Endothelial cell of hepatic sinusoid (primary cell): Measurements from ENCODE around the gene NAP1L5.

Experiments
- in situ Hi-C: cut with HindIII; loops from 2 replicates; pipeline ENCODE4 v1.10.0; 2017; ENCODE audit warnings: low sequenced_read_pairs

The NAP1L5 gene, protein sequence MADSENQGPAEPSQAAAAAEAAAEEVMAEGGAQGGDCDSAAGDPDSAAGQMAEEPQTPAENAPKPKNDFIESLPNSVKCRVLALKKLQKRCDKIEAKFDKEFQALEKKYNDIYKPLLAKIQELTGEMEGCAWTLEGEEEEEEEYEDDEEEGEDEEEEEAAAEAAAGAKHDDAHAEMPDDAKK

DNA sequence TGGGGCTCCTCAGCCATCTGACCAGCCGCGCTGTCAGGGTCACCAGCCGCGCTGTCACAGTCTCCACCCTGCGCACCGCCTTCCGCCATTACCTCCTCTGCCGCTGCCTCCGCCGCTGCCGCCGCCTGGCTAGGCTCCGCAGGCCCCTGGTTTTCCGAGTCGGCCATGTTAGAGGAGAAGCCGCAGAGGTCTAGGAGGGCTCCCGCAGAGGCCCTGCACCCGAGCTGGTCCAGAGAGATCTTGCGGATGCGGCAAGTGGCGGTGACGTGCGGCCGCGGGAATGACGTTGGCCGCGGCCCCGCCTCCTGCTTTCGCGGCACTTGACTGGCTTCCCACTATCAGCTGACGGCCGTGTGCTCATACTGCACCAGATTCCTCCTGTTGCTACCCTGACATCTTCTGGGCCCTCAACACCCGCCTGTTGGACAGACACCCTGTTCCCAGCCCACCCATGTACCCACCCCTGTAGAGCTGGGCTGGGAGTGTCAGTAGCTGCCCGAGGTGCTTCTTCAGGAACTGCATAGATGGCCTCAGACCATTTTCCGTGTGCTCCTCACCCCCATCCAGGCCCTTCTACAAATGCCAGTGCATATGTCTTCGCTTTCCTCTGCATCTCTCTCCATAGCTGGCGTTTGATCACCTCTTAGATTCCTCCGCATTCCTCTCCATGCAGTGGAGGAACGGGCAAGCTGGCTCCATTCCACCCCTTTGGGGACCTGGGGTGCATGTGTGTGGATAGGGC lies at the start of gene NAP1L5:
Gene NAP1L5, minus strand, starts transcription at position 242 of the 742 bp plus-strand sequence. Its CDS starts 75 bp downstream, at position 167.
- in situ Hi-C loops, result no loop called here

DNA sequence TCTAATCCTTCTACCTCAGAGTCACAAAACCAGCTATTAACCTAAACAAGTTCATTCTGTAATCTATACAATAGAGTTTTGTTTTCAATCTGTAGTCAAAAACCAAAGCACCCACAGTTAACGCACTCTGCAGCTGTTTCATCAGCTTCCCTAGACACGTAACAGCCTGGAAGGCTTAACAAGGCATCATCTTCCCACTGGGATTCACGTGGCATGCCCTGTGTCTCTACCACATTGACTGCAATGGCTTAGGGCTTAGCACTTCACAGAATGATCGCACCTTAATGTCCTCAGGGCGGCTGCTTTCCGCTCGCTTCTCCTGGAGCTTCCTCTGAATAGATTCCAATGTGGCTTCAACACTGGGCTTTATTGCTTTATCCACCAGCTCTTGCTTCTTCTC lies 49.7 kb upstream of the NAP1L5 start:
- in situ Hi-C loops, result no loop called here

DNA sequence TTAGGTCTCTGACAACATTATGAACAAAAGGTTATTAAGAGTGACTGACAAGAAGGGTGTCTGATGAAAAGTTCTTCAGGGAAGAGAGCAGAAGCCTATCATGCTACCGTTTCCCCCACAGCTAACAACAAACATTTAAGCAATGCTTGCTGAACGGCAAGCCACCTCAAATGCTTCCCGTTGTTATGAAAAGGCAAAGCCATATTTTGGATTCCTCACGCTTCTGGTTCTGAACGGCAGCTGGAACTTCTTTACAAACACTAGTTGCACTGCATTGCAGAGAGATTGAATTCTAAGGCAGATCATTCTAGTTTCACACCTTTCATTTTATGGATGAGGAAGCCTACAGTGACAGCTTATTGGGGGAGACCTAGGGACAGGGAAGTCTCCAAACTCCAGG lies 48.6 kb upstream of the NAP1L5 start:
- in situ Hi-C loops, result no loop called here

DNA sequence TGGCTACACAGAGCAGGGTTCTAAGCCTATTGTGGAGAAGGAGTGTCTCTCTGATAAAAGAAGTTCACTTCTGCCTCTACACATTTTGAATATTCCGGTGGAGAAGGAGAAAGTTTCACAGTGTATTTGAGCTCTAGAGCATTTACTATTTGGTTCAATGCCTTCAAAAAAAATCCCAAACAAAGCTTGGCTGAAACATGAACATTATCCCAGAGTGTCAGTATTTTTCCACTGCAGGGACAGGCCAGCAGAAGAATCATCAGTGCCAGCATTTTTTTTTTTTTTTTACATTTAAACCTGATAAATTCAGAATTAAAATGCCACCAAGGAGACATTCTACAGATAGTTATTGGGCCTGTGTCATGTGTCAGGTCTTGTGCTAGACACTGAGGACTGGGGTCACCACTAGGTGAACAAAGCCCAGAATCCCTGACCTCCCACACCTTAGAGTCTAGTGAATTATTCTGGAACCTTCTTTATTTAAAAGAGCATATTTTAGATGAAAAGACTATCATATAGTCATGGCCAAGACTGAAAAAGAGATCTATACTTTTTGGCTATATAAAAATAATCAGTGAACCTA lies 48.0 kb upstream of the NAP1L5 start:
- in situ Hi-C loops, result no loop called here

DNA sequence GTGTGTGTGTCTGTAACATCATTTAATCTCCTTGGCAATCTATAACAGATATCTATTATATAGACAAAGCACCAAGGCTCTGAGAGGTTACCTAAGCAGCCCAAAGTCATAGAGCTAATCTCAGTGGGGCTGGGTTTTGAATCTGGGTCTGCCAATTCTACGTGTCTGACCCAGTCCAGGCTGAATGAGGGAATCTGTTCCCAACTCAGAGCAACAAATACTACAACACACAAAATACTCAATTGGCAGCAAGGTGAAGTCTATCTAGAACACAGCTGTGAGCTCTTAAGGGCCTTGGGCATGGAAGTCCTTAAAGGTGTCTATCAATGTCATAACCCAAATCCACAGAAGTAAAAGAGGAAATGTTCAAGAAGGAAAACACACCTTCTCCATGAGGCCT lies 47.5 kb upstream of the NAP1L5 start:
- in situ Hi-C loops, result no loop called here

DNA sequence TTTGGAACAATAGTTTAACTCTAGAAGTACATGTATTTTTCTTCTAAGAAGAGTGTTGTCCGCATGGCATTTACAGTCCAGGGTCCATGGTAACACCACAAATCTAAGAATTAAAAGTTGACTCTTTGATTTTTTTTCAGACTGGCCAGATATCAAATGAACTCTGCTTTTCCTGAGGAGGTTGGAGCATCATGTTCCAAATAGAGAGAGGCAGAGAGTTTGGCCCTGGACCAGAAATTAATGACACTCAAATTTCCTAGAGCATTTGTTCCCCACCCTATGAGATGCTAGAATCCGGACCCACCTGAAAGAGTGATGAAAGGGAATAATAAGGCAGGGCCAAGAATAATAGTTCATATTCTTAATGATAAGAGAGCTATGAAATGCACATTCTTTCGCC lies 47.0 kb upstream of the NAP1L5 start:
- in situ Hi-C loops, result no loop called here

DNA sequence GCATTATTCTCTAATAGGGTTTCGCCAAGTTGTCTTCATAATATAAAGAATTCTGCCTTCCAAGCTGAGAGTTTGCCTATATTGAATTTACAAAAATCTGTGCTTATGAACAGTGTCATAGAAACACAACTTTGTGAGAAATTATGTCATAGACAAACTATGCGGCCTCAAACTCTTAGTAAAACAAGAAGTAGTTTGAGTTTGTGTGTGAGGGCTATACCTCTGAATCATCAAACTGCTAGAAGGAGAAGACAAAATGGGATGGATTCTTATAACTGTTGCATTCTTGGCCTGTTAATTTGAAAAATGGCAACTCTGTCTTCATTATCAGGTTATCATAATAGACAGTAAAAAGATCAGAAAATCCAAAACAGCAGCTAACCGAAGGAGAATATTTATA lies 46.1 kb upstream of the NAP1L5 start:
- in situ Hi-C loops, result no loop called here

DNA sequence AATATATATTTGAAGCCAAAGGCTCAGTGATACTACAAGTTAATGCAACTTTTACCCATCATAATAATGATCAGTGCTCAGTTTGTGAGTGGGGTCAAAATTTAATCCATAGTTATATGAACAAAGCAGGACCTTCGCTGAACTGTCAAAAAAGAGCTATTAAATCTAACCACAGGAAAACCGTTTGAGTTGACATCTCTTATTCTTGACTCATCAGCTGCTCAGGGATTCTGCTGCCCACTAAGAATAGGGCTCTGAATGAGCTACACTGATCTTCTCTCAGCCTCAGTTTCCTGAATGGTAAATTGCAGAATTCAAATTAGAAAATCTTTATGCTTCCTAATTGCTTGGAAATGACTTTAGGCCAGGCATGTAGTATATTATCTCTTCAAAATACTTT lies 44.9 kb upstream of the NAP1L5 start:
- in situ Hi-C loops, result no loop called here

DNA sequence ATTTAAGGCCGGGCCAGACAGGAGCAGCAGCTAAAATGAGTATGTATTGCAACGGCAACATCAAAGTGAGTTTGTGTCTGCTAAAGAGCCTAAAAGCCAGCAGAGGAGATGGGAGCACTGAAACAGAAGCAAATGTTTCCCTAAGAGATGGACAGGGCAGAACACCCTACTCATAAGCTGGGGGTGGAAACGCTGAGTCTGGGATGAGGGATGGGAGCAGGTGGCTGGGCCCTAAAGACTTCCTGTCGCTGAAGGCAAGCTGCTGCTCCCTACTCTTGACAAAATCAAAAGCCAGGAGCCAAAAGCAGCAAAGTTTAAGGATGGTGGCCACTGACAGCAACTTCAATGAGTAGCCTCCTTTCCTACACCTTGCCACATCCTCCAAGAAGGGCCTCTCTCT lies 40.6 kb upstream of the NAP1L5 start:
- in situ Hi-C loops, result loop anchor here (5.0 kb wide), 1 partner anchor 69 kb away; no protein-coding TSS in a partner anchor

DNA sequence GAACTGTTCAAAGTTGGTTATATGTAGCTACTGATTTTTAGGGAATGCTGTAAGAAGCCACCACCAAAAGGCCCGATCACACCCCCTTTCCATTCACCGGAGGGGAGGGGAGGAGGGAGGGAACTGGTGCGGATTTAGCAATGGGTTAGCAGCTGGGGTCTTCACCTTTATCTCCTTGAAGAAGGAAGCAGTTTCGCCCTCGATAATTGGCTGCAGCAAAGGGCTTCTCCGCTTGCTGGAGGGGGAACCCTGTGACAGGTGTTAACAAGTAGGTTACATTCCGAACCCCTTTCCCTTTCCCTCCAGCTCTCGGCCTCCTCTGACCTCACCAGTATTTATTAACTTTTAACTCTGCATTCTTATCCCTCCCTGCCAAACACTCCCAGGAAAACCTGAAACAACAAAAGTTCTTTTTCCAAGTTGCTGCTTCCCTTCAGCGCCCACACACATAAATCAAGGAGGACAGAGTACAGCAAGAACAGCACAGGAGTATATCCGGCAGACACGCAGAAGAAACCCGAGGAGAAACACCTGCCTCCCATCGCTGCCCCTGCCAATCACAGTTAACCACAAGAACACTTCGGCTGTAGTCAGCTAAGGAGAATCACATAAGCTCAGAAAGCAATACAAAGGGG lies 39.8 kb upstream of the NAP1L5 start:
- in situ Hi-C loops, result loop anchor here (5.0 kb wide), 1 partner anchor 70 kb away; no protein-coding TSS in a partner anchor

DNA sequence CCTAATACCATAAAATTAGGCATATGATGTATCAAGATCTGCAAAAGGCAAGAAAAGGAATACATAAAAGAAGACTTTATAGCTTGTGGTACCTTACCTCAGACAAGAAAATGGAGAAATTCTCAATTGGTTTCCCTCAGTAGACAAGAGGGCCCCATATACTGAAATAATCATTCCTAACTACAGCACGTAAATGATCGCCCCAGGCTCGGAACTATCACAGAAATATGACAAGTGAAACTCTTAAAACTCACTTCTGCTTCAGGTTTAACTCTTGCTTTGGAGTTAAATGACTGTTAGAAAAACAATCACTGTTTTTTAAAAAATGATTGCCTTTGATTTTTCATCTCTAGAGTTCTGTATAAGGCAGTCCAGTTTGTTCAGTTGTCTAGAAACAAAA lies 38.6 kb upstream of the NAP1L5 start:
- in situ Hi-C loops, result loop anchor here (5.0 kb wide), 1 partner anchor 71 kb away; no protein-coding TSS in a partner anchor

DNA sequence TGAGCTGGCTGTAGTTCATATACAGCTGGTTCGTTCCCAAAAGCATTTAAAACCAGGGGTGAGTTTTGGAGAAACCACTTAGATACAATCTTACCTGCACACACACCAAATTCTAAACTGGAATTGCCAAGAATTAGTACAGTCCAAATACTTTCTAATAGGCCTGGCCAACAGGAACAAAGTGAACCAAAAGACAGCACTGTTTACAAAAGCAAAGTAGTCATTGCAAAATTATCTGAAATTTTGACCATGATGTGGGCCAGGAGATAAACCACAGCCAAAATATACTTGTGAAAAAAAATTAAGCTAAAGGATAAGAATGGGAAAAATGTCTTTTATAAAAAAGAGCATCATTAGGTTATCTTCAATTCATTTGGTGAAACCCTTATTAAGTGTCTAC lies 37.9 kb upstream of the NAP1L5 start:
- in situ Hi-C loops, result loop anchor here (5.0 kb wide), 1 partner anchor 72 kb away; no protein-coding TSS in a partner anchor

DNA sequence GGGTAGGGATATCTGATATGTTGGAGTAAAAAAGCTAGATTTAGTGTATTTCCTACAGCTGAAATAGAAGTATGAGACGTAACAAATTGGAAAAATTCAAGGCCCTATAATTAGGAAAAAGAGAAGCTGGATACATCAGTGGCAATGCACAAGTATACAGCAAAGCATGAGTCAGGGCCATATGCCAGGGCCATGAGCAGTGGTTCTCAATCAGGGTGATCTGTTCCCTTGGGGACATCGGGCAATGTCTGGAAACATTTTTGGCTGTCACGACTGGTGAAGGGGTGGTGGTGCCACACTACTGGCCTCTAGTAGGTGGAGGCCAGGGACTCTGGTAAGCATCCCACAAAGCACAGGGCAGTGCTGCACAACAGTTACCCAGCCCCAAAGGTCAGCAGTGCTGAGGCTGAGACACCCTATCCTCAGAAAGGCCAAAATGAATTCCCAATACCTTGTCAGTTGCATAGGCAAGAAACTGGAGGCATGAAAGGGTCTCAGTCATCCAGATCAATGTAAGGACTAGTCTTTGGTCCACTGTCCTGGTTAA lies 36.8 kb upstream of the NAP1L5 start:
- in situ Hi-C loops, result no loop called here

DNA sequence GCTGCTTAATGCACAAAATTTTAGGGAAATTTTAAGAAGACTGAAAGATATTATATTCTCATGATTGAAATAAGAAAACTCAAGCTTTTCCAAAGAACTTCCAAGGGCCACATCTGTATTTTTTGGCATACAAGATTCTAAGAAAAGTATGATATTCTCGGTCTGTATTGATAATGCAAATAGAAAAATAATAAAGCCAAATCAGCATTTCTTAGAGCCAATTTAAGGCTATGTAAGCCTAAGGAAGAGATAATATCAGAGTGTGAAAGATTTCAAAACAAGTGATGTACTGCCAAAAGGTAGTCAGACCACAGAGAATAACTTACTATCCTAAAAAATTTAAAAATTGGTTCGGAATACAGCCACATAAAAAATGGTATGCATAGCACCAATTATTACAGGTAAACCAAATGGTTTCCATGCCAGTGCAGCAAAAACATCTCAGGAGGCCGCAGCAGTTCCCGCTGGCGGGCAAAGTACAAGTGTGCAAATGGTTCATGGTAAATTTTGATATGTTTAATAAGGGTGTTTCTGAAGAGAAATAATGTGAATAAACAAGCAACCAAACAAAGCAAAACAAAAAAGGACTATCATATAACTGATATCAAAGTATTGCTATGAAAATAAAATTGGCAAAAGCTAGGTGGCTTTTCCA lies 35.2 kb upstream of the NAP1L5 start:
- in situ Hi-C loops, result no loop called here

DNA sequence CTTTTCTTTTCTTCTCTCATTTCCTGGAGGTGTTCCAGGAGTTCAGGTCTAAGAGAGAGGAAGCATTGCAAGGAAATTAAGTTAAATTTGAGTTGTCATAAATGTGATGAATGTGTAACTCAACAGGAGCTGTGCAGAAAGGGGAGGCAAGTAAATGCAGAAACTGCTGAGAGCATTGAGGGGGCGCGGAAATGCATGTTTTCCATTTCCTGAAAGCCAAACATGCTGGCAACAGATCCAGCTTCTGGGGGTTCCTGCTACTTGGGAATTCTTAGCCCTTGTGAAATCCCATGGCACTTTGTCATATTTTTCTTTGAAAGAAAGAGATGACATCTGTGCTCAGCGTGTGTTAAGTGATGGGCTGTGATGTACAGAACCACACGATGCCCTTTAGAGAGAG lies 33.8 kb upstream of the NAP1L5 start:
- in situ Hi-C loops, result no loop called here

DNA sequence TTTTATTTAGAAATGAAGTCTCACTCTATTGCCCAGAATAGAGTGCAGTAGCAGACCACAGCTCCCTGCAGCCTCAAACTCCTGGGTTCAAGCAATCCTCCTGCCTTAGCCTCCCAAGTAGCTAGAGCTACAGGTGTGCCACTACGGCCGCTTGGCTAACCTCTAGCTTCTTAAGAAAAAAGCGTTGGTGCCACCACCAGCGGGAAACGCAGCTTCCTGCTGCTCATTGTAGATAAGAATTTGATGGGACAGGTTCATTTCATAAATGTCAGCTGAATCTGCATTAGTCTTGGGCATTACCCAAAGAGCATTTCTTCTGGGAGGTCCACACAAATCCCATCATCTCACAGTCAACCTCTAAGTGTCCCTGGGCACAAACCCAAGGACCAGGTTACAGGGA lies 33.2 kb upstream of the NAP1L5 start:
- in situ Hi-C loops, result no loop called here

DNA sequence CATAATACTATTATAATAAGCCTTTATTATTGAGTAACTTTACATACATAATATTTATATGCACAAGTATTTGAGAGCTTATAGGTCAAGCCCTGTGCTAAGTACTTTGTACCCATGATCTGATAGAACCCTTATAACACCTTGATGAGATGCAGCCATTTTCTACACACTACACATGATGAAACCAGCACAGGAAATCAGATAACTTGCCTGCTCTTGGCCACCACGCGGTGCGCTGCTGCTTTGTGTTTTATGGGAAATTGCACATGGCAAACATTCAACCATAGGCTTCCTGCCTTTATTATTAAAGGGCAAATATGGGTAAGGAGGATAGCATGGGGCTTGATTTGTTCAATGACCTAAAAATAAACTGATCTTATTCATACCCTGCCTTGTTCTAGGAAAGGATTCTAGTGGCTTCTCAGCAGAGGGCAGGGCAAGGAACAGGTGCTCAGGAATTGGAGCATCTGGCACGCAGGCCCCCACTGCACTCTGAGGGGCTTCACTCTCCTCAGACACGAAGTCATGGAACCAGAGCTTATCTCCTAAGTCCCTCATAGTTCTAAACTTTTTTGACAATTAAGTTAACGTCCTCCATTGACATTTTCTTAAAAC lies 31.6 kb upstream of the NAP1L5 start:
- in situ Hi-C loops, result no loop called here

DNA sequence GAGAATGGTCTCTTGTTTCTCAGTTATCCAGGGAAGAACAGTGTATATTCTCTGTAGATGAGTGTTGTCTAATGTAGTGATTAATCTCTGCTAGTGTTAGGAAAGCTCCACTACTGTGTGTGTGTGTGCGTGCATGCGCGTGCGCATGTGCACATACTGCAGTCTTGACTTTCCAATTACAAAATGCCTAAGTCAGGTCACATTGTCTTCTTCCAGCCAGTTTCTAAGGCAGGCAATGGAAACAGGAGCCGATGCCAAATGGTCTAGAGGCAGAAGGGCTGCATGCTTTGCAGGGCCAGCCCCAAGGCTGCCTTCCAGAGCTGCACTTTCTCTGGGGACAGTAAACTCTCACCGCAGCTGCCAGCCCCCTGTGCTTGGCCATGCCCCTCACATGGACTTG lies 30.5 kb upstream of the NAP1L5 start:
- in situ Hi-C loops, result no loop called here

DNA sequence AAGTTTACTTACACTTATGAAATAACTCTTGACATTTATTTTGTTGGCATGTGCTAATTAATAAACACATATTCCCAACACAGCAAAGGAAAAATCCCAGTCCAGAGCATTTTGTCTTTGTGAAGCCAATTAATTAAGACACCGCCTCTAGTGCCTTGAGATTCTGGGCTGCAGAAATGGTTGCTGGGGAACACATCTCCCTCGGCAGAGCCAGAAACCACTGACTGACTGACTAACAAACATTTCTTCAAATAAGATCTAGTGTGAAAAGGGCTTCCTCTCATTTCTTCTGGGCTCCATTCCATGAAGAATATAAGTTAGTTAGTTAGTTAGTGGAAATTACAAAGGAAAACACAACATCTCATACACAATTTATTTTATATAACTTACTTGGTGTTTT lies 28.4 kb upstream of the NAP1L5 start:
- in situ Hi-C loops, result no loop called here

DNA sequence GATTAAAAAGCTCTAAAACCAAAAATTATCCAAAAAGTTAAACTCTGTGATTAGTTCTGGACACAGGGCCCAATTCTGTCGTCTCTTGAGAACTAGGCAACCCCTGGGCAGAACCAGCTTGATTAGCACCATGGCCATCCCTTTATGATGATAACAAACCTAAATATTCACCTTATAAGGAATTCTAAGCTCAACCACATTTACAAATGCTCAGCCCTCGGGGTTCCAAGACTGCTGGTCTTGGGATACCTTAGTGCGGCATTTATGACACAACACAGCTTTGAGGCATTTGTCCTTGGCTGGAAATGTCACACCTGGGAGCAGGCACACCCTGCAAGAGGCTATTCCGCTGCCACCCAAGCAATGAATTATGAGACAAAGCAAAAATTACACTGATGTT lies 27.5 kb upstream of the NAP1L5 start:
- in situ Hi-C loops, result no loop called here
